Duodenal mucosa (tissue), 2 donors: ENCODE data around the gene CEP350.
"Not testable (repeated sequence)": the region's sequence is repeated elsewhere in the genome, so short reads cannot be mapped to it uniquely, and the experiment has no call there.

Experiments
- H3K27ac ChIP-seq: one replicate; pipeline ENCODE4 v1.7.0; 2013; ENCODE audit warnings: low read depth, low read length
- H3K27me3 ChIP-seq, 2 donors: one replicate each; pipeline ENCODE4 v1.7.0; 2013; ENCODE audit warnings: low read length in 2 of 2, control low read depth in 1 of 2; ENCODE audit not compliant: insufficient read depth in 2 of 2, control insufficient read depth in 1 of 2
- H3K36me3 ChIP-seq, 2 donors: one replicate each; pipeline ENCODE4 v1.7.0; 2013; ENCODE audit warnings: low read length in 2 of 2, control low read depth in 1 of 2; ENCODE audit not compliant: insufficient read depth in 2 of 2, control insufficient read depth in 1 of 2
- H3K4me1 ChIP-seq, 2 donors: one replicate each; pipeline ENCODE4 v1.7.0; 2013; ENCODE audit warnings: low read length in 2 of 2, control low read depth in 1 of 2; ENCODE audit not compliant: insufficient read depth in 2 of 2, control insufficient read depth in 1 of 2
- H3K4me3 ChIP-seq, 2 donors: one replicate each; pipeline ENCODE4 v1.7.0; 2013; ENCODE audit warnings: low read length in 2 of 2, low read depth in 1 of 2
- H3K9ac ChIP-seq, 2 donors: one replicate each; pipeline ENCODE4 v1.7.0; 2013; ENCODE audit warnings: low read length in 2 of 2, low read depth in 1 of 2
- H3K9me3 ChIP-seq, 2 donors: one replicate each; pipeline ENCODE4 v1.7.0; 2013; ENCODE audit warnings: low read length in 2 of 2, control low read depth in 1 of 2; ENCODE audit not compliant: control insufficient read depth in 1 of 2

CEP350 gene

DNA sequence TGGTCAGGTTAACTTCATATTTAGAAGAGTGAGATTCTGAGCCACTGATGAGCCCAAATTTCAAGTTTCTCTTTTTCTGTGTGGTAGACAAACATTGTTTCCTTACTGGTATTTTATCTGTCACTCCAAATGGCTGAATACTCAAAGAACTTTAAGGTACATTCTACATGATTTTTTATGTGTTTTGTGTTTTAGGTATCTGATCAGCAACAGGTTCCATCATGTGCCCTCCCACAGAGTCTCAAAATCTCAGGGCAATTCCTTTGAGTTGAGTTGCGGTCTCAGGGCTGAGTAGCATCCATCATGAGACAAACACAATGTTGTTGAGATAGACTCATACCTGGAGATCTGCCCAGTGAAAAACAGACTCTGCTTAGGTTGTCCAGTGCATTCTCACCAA is 14.7 kb upstream of the CEP350 start:
- H3K4me1 ChIP-seq: peaks cover 0 to 8% of the 10 kb centered on the region in 2 donors
- H3K9me3 ChIP-seq: no peaks in the 10 kb centered on the region
- no peaks in the 10 kb centered on the region for H3K36me3 ChIP-seq
- H3K27ac ChIP-seq: no peak overlapping the region
- no peaks in the 10 kb centered on the region for H3K27me3 ChIP-seq
- no peak overlapping the region for H3K4me3 ChIP-seq
- H3K9ac ChIP-seq: no peak overlapping the region

DNA sequence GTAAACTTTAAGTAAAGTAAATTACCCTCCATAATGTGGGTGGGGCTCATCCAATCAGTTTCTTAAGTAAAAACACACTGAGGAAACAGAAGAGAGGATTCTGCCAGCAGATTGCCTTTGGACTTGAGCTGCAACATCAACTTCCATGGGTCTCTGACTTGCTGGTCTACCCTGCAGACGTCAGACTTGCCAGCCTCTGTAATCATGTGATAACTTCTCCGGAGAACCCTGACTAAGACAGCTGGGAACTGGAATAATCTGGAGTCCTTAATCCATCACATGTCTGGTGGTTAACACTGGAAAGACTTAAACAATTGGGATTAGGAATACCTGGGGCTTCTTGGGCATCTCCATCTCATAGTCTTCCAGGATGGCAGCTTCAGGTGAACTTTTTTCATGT is 13.2 kb upstream of the CEP350 start:
- H3K27me3 ChIP-seq: no peaks in the 10 kb centered on the region
- no peak overlapping the region for H3K9ac ChIP-seq
- no peak overlapping the region for H3K4me3 ChIP-seq
- H3K4me1 ChIP-seq: peaks cover 0 to 8% of the 10 kb centered on the region in 2 donors
- H3K36me3 ChIP-seq: no peaks in the 10 kb centered on the region
- H3K9me3 ChIP-seq: no peaks in the 10 kb centered on the region
- no peak overlapping the region for H3K27ac ChIP-seq

DNA sequence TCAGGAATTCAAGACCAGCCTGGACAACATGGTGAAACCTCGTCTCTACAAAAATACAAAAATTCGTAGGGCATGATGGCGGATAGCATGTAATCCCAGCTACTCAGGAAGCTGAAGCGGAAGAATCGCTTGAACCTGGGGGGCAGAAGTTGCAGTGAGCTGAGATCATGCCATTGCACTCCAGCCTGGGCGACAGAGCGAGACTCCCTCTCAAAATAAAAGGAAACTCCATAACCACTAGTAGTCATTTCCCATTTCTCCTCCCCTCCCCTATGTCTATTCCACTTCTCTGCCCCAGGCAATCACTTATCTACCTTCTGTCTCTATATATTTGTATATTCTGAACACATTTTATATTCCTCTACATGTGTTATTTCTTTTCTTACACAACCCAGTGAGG is 4.0 kb upstream of the CEP350 start:
- Histone ChIP-seq H3K36me3 (no peaks in the 10 kb centered on the region), H3K27me3 (no peaks in the 10 kb centered on the region), H3K9ac (no peak overlapping the region), H3K9me3 (no peaks in the 10 kb centered on the region), H3K27ac (no peak overlapping the region), H3K4me3 (no peak overlapping the region), H3K4me1 (peaks cover 6 to 9% of the 10 kb centered on the region in 2 donors)

DNA sequence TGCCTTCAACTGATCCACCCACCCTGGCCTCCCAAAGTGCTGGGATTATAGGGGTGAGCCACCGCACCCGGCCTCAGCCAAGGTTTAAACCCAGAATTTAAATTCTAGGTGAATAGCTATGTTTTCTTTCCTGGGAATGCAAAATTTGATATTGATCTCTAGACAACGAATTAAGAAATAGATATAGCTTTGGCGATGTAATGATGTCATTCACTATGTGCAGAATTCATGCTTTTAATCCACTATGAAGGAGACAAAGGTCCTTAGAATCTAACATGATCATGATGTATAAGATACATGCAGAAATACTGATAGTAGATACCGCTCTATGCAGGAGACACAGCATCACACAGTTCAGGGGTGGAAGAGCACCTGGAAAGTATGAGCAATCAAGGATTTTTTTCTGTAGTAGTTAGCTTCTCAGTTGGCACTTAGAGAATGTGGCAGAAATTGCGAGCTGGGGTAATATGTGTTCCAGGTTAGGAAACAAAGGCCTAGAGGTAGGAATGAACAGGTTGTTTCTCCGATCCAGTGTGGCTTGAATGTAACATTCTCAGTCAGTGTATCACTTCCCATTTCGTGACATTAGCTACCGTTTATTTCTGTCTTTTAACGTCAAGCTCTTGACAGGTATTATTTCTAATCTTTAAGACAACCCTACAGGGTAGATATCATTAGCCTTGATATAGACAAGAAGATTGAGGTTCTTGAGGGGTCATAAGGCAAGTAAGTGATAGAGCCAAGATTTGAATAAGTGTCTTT is 3.0 kb upstream of the CEP350 start:
- no peak overlapping the region for H3K4me3 ChIP-seq

DNA sequence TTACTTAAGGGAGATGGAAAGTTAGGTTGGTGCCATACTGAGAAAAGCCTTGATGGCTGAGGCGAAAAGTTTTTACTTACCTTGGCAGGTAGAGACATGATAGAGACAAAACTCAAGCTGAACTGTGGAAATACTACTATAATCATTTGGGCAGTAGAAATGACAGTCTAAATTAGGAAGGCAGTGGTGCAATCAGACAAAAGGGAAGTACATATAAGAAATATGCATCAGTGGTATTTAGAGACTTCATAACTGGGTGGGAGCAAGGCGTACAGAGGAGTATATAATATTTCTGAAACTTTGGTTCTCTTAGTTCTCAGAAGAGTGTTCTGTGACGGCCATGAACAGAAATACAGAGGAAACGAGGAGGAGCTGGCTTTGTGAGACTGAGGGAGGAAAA is 2.4 kb upstream of the CEP350 start:
- Histone ChIP-seq H3K27me3 (no peaks in the 10 kb centered on the region), H3K27ac (no peak overlapping the region), H3K9ac (no peak overlapping the region), H3K36me3 (no peaks in the 10 kb centered on the region), H3K9me3 (no peaks in the 10 kb centered on the region), H3K4me1 (peaks cover 17 to 24% of the 10 kb centered on the region in 2 donors), H3K4me3 (no peak overlapping the region)

More for the DNA sequence above, 3.0 kb upstream of the CEP350 start:
- Histone ChIP-seq H3K36me3 (no peaks in the 10 kb centered on the region), H3K27ac (no peak overlapping the region), H3K9me3 (no peaks in the 10 kb centered on the region), H3K9ac (no peak overlapping the region), H3K27me3 (no peaks in the 10 kb centered on the region), H3K4me1 (peaks cover 14 to 18% of the 10 kb centered on the region in 2 donors)

DNA sequence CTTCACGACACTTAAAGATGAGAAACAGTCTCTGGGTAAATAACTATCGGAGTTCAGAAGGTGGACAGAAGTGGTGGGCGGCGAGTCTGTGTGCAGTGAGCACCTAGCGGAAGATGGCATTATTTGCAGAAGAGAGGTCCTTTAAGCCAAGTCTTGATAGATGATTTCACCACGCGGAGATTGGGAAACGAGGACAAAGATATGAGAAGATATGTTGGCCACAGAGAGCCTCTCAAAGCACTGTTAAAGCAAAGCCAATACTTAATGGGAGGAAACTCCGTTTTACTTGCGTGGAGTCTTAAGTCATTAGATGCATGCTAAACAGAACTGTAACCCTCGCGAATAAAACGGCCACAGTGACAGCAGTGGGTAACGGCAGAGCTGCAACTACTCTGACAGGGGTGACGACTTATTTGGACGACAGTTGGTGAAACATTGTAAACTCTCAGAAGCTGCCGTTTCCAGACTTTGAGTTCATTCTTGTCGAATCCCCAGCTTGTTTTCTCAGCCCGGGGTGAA is 577 bp upstream of the CEP350 start:
- peaks cover 25 to 27% of the 10 kb centered on the region in 2 donors for H3K4me1 ChIP-seq
- peak overlapping the region; percentile 92 to 95 for H3K4me3 ChIP-seq
- H3K36me3 ChIP-seq: no peaks in the 10 kb centered on the region
- H3K9ac ChIP-seq: peak overlapping the region; percentile 84 to 94
- no peaks in the 10 kb centered on the region for H3K9me3 ChIP-seq
- H3K27me3 ChIP-seq: no peaks in the 10 kb centered on the region
- H3K27ac ChIP-seq: peak overlapping the region; percentile 89

DNA sequence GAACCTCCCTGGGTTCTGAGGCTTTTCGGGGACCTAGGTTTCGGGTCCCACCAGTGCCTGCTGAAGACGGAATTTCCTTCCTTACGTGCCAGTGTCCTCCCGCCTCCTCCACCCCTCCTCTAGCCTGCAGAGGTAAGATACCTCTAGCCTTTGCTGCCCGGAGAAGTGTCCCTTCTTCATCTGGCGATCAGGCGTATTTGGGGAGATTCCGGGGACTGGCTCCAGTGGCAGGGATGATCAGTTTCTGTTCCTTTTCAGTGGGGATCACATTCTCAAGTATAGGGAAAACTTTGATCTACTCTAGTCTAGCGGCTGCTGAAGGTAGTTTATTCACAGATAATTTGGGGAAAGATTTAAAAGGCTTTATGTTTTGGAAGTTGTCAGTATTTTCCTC is 674 bp downstream of the CEP350 start:
- H3K9ac ChIP-seq: peak overlapping the region; percentile 84 to 94
- H3K4me1 ChIP-seq: peaks cover 25 to 27% of the 10 kb centered on the region in 2 donors
- H3K27ac ChIP-seq: peak overlapping the region; percentile 89

DNA sequence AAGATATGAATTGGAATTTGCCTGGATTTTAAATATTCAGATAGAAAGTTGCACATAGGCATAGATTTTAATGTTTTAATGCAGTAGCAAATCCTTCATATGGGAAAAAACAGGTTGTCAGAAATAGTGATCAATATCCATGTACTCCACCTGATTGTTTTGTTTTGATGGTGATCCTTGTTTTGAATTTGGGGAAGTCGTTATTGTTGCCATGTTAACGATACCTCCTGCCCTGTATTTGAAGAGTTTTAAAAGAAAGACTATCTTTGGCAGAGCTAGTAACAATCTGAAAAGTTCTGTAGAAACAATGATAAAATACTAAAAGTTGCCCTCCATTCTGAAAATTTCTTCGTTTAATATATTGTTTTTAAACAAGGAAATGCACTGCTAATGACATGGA is 1.1 kb downstream of the CEP350 start:
- Histone ChIP-seq H3K4me3 (peak overlapping the region; percentile 92 to 95), H3K9me3 (no peaks in the 10 kb centered on the region), H3K27ac (no peak overlapping the region), H3K36me3 (no peaks in the 10 kb centered on the region), H3K27me3 (no peaks in the 10 kb centered on the region), H3K4me1 (peaks cover 25 to 27% of the 10 kb centered on the region in 2 donors), H3K9ac (peak overlapping the region; percentile 84 to 94)

More for the DNA sequence above, 674 bp downstream of the CEP350 start:
- Histone ChIP-seq H3K27me3 (no peaks in the 10 kb centered on the region), H3K36me3 (no peaks in the 10 kb centered on the region), H3K4me3 (peak overlapping the region; percentile 92 to 95), H3K9me3 (no peaks in the 10 kb centered on the region)

DNA sequence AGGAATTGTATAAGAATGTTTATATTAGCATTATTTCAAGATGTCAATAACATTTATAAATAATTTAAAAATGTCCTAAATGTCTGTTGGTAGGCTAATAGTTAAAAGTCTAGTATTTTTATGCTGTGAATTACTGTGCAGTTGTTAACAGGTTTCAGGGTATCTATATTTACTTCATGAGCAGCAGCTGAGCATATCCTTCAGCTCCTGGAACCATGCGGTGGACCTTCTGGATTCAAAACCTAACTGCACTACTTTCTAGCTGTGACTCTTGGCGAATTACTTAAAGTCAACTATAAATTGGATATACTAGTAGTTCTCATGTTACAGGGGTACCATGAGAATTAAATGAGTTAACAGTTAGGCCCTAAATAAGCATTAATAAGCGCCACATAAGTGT is 3.7 kb downstream of the CEP350 start:
- H3K36me3 ChIP-seq: no peaks in the 10 kb centered on the region
- no peak overlapping the region for H3K9ac ChIP-seq
- no peaks in the 10 kb centered on the region for H3K27me3 ChIP-seq
- H3K4me3 ChIP-seq: no peak overlapping the region
- H3K4me1 ChIP-seq: peaks cover 24 to 27% of the 10 kb centered on the region in 2 donors
- no peaks in the 10 kb centered on the region for H3K9me3 ChIP-seq
- H3K27ac ChIP-seq: no peak overlapping the region

DNA sequence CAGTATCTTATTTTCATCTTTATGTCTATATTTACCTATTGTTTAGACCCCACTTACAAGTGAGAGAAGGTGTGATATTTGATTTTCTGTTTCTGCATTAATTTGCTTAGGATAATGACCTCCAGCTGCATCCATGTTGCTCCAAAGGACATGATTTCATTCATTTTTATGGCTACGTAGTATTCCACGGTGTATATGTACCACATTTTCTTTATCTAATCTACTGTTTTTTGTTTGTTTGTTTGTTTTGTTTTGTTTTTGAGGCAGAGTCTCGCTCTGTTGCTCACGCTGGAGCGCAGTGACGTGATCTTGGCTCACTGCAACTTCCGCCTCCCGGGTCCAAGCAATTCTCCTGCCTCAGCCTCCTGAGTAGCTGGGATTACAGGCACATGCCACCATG is 7.6 kb downstream of the CEP350 start:
- H3K9me3 ChIP-seq, H3K4me1 ChIP-seq, H3K9ac ChIP-seq, H3K27me3 ChIP-seq, H3K4me3 ChIP-seq, H3K27ac ChIP-seq, H3K36me3 ChIP-seq: not testable (repeated sequence)
